Prostate gland (tissue), 2 donors: Measurements from ENCODE around the gene ARHGEF4. TPM values are rescaled to one million over a fixed set of nuclear protein-coding genes. Genes with fewer than 3 reads are reported as not detected.
A peak's percentile ranks its signal among the peaks of the same experiment; 100 is the strongest.

Experiments
- DNase-seq: peaks from one replicate; pipeline ENCODE4 v3.0.0-alpha.2; 2019; ENCODE audit warnings: low spot score
- H3K27ac ChIP-seq, 2 donors: fragments of 200-600 bp; sonication (generic); 2 replicates each; pipeline ENCODE4 v1.5.1; 2017 to 2019
- H3K27me3 ChIP-seq: fragments of 200-600 bp; sonication (generic); replicated peaks from 2 replicates; pipeline ENCODE4 v1.5.1; 2019; ENCODE audit not compliant: insufficient read depth
- H3K36me3 ChIP-seq, 2 donors: fragments of 200-600 bp; sonication (generic); 1 replicate in 1 of 2; 2 replicates in 1 of 2; pipeline versions ENCODE4 v1.5.1 to v1.8.1; 2017 to 2019
- H3K4me1 ChIP-seq: fragments of 200-600 bp; sonication (generic); replicated peaks from 2 replicates; pipeline ENCODE4 v1.5.1; 2019
- H3K4me3 ChIP-seq, 2 donors: fragments of 200-600 bp; sonication (generic); 2 replicates each; pipeline ENCODE4 v1.5.1; 2017 to 2019
- H3K9me3 ChIP-seq: fragments of 200-600 bp; sonication (generic); 2 replicates; pipeline ENCODE4 v1.5.1; 2017
- POLR2A ChIP-seq: fragments of 450-650 bp; IDR thresholded peaks from one replicate; pipeline ENCODE4 v1.6.1; 2016; ENCODE audit warnings: antibody characterized with exemption, mild to moderate bottlenecking
- POLR2AphosphoS5 ChIP-seq: sonication (generic); formaldehyde crosslinking; IDR thresholded peaks from one replicate; pipeline ENCODE4 v1.6.1; 2017; ENCODE audit warnings: antibody characterized with exemption
- WGBS: methylation state at CpG from one replicate; pipeline ENCODE4 v1.1.5; 2018; 5-methylcytosine and 5-hydroxymethylcytosine counted together
- intact Hi-C: fragments of 100-400 bp; cut with DNase I; formaldehyde crosslinking; loops from one replicate; pipeline ENCODE4 v1.14.2; 2022
- total RNA-seq, 2 donors: library from RNA; depleted of rRNA; stranded (reverse); fragments of >200 nt; gene quantifications; one replicate each; pipeline ENCODE4 v1.1.0, GENCODE V29; 2016
- TF ChIP-seq, protein P1 (sequence below), 4 experiments: fragments of 200-600 bp in 2 of 4; fragments of 450-650 bp in 2 of 4; sonication (generic) in 2 of 4; IDR thresholded peaks; 1 replicate in 3 of 4; 2 replicates in 1 of 4; pipeline ENCODE4 v1.5.1; 2016 to 2019; ENCODE audit warnings: antibody characterized with exemption in 4 of 4, mild to moderate bottlenecking in 2 of 4, moderate library complexity in 2 of 4

ARHGEF4 gene
- total RNA-seq, 2 donors from 2014 or later = 9.6 to 56.0 TPM

GRCh38 chr2:131085646-131086045 is 248.9 kb downstream of the ARHGEF4 start:
- H3K9me3 ChIP-seq = no peaks in the 10 kb centered on the region
- intact Hi-C loops = no loop called here
- H3K4me3 ChIP-seq = no peak overlapping the region
- no peak for TF ChIP-seq POLR2A
- TF ChIP-seq, protein P1, sequence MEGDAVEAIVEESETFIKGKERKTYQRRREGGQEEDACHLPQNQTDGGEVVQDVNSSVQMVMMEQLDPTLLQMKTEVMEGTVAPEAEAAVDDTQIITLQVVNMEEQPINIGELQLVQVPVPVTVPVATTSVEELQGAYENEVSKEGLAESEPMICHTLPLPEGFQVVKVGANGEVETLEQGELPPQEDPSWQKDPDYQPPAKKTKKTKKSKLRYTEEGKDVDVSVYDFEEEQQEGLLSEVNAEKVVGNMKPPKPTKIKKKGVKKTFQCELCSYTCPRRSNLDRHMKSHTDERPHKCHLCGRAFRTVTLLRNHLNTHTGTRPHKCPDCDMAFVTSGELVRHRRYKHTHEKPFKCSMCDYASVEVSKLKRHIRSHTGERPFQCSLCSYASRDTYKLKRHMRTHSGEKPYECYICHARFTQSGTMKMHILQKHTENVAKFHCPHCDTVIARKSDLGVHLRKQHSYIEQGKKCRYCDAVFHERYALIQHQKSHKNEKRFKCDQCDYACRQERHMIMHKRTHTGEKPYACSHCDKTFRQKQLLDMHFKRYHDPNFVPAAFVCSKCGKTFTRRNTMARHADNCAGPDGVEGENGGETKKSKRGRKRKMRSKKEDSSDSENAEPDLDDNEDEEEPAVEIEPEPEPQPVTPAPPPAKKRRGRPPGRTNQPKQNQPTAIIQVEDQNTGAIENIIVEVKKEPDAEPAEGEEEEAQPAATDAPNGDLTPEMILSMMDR (IDR thresholded peaks at IDR 0.05) = no peak
- no peak for TF ChIP-seq POLR2AphosphoS5
- no peaks in the 10 kb centered on the region for H3K4me1 ChIP-seq
- DNase-seq = no peak
- peaks cover 0 to 21% of the 10 kb centered on the region in 2 donors for H3K36me3 ChIP-seq
- WGBS = 91% methylated on average over 2 of the region's 2 CpGs
- no peaks in the 10 kb centered on the region for H3K27me3 ChIP-seq
- no peak overlapping the region for H3K27ac ChIP-seq

DNA sequence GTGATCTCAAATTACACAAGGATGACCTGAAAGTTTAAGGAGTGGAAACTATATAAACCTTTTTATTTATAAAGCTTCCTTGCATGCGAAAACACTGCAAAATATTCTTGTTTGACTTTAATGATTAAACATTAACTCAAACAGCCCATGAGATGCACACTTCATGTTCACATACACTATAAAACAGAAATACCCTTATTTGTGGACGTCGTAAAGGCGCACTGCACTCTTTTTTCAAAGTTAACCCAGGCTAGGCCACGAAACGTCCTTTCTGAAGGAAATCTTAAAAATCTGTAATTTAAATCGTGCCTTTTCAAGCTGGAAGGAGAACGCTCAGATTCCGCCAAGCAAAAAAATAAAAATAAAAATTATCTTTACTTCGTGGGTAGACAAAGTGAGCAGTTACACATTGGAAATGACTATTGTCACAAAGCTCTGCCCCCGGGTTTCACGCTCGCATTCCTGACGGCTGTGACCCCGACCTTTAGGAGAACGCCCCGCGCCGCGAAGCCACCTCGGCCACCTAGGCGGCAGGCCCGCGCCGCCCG is 255.8 kb downstream of the ARHGEF4 start:
- DNase-seq = no peak
- peak overlapping the region; percentile 86 to 93 for H3K4me3 ChIP-seq
- H3K9me3 ChIP-seq = no peaks in the 10 kb centered on the region
- H3K4me1 ChIP-seq = no peaks in the 10 kb centered on the region
- H3K36me3 ChIP-seq = peaks cover 0 to 8% of the 10 kb centered on the region in 2 donors
- peak; percentile 29 for TF ChIP-seq POLR2AphosphoS5
- TF ChIP-seq, protein P1 (IDR thresholded peaks at IDR 0.05) = no peak
- under 1% methylated on average over 21 of the region's 26 CpGs for WGBS
- intact Hi-C loops = loop anchor here (10.0 kb wide), 2 partner anchors 298 to 748 kb away; partner anchors contain the start of gene IMP4
- no peaks in the 10 kb centered on the region for H3K27me3 ChIP-seq
- H3K27ac ChIP-seq = peak overlapping the region; percentile 90 to 98

DNA sequence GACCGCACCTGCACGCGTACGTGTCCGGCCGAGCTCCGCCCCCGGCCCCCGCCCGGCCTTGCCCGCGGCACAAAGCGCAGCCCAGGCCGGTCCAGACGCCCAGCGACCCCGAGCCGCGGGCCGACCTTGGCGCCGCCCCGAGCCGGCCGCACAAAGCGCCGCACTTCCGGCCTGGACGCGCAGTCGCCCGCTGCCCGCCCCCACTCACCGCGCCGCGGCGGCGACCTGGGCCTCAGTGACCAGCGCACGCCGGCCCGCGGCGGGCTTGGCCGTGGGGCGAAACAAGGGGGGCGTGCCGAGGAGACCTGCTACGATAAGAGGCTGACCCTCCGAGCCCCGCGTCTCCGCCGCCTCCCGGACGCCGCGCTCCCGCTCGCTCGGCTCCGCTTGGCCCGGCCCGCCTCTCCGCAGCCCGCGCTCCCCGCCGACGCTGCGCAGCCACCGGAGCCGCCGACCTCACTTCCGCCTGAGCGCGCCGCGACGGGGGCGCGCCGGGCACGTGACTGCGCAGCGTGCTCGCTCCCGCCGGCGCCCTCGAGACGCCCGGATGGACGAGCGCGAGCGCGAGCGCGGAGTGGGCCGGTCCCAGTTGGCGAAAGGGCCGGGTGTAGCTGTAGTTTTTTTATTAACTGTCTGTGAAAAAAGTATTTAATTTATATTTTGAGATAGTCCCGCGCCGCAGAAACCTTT is 256.4 kb downstream of the ARHGEF4 start, which contains the start of gene FAM168B:
Gene FAM168B, minus strand, starts transcription at position 455 of the 690 bp plus-strand sequence. CDS start 10,814 bp downstream, outside the sequence.
- 0% methylated on average over 63 of the region's 107 CpGs for WGBS
- H3K36me3 ChIP-seq = peaks cover 0 to 2% of the 10 kb centered on the region in 2 donors
- no peaks in the 10 kb centered on the region for H3K9me3 ChIP-seq
- H3K4me3 ChIP-seq = peak within 1 kb of the TSS; percentile 86 to 93
- DNase-seq = peak; percentile 81
- peak; percentile 66 for TF ChIP-seq POLR2AphosphoS5
- TF ChIP-seq POLR2A = peak; percentile 80
- TF ChIP-seq, protein P1 (IDR thresholded peaks at IDR 0.05) = no peak
- no peaks in the 10 kb centered on the region for H3K27me3 ChIP-seq
- H3K27ac ChIP-seq = peak within 1 kb of the TSS; percentile 90 to 98
- intact Hi-C loops = loop anchor here (10.0 kb wide), 2 partner anchors 298 to 748 kb away; partner anchors contain the start of gene IMP4
- H3K4me1 ChIP-seq = no peaks in the 10 kb centered on the region

DNA sequence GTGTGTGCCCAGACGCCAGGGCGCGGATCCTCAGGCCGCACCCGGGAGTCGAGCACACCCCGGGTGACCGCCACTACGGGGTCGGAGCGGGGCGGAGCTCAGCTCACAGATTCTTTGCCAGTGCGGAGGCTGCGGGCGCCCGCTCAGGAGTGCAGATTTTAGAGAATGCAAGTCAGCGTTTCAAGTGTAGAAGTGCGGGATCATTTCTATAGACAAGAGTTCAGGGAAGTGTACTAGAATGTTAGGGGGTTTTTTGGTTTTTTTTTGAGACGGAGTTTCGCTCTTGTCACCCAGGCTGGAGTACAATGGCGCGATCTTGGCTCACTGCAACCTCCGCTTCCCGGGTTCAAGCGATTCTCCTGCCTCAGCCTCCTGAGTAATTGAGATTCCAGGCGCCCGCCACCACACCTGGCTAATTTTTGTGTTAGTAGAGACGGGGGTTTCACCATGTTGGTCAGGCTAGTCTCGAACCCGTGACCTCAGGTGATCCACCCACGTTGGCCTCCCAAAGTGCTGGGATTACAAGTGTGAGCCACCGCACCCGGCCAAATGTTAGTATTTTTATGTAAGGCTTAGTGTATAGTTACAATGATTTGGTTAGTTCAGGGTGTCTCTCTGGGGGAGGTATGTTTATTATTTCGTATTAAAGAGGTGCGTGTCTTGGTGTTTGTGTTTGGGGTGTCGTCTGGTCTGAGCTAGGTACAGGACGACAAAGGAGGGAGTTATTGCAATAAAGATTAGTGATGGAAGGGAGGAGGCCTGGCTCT is 257.2 kb downstream of the ARHGEF4 start:
- Histone ChIP-seq H3K27ac (peak overlapping the region; percentile 90 to 98), H3K4me1 (no peaks in the 10 kb centered on the region), H3K36me3 (no peaks in the 10 kb centered on the region), H3K27me3 (no peaks in the 10 kb centered on the region), H3K4me3 (peak overlapping the region; percentile 86 to 93), H3K9me3 (no peaks in the 10 kb centered on the region)
- intact Hi-C loops = loop anchor here (10.0 kb wide), 2 partner anchors 299 to 749 kb away; partner anchors contain the start of gene IMP4
- peak; percentile 5 for DNase-seq
- WGBS = 7% methylated on average over 37 of the region's 37 CpGs
- TF ChIP-seq POLR2AphosphoS5 = no peak
